Panc1 (cell line): ENCODE measurements around the gene MXD4. TPM values are rescaled to one million over a fixed set of nuclear protein-coding genes. Genes with fewer than 3 reads are reported as not detected.

ENCODE experiments used
- ATAC-seq: fragments of 200-7000 bp; cut with Tn5 transposase; 2 replicates; pipeline ENCODE4 v1.9.1; 2020; ENCODE audit warnings: mild to moderate bottlenecking, moderate library complexity
- BruUV-seq: library from RNA; stranded (reverse); fragments of 400-500 nt; replicated peaks from 2 replicates; lab custom pipeline; 2021; lab: Mats Ljungman, UMichigan
- CTCF ChIA-PET: fragments of 300-600 bp; sonication (Branson Sonifier 250); formaldehyde crosslinking; loops from one replicate; lab custom pipeline; 2022; ENCODE audit warnings: antibody characterized with exemption; lab: Charles Lee
- POLR2A ChIA-PET: fragments of 300-600 bp; sonication (Branson Sonifier 250); formaldehyde crosslinking; loops from one replicate; lab custom pipeline; 2022; ENCODE audit warnings: antibody characterized with exemption; lab: Charles Lee
- DNase-seq: peaks from one replicate; pipeline ENCODE4 v3.0.0-alpha.2; 2010; ENCODE audit warnings: low read depth, low spot score
- H3K27ac ChIP-seq: 2 replicates; pipeline ENCODE4 v1.5.1; 2011; ENCODE audit warnings: mild to moderate bottlenecking, low read length, inconsistent platforms
- H3K27me3 ChIP-seq: fragments of 200-500 bp; sonication (Bioruptor generic); 2 replicates; pipeline ENCODE4 v1.6.0; 2014; ENCODE audit warnings: low read length, inconsistent platforms; ENCODE audit not compliant: control insufficient read depth, insufficient read depth
- H3K36me3 ChIP-seq: fragments of 200-500 bp; sonication (Bioruptor generic); 2 replicates; pipeline ENCODE4 v1.5.1; 2014; ENCODE audit warnings: inconsistent platforms, mild to moderate bottlenecking, low read length, moderate library complexity; ENCODE audit not compliant: control insufficient read depth, insufficient read depth
- H3K4me1 ChIP-seq: 2 replicates; pipeline ENCODE4 v1.5.1; 2011; ENCODE audit warnings: inconsistent platforms, mild to moderate bottlenecking, low read length, moderate library complexity; ENCODE audit not compliant: control insufficient read depth, insufficient read depth
- H3K4me3 ChIP-seq, 2 experiments: 2 replicates each; pipeline ENCODE4 v1.5.1; 2011 to 2012; ENCODE audit warnings: low read depth in 2 of 2, low read length in 2 of 2, mild to moderate bottlenecking in 2 of 2, inconsistent platforms in 1 of 2, moderate library complexity in 1 of 2
- H3K9me3 ChIP-seq: fragments of 200-500 bp; sonication (Bioruptor generic); 2 replicates; pipeline ENCODE4 v1.5.1; 2014; ENCODE audit warnings: low read depth, mild to moderate bottlenecking, inconsistent platforms, low read length, moderate library complexity; ENCODE audit not compliant: control insufficient read depth, insufficient read depth
- POLR2AphosphoS5 ChIP-seq: IDR thresholded peaks from 2 replicates; pipeline ENCODE4 v1.6.1; 2012; ENCODE audit warnings: mild to moderate bottlenecking, low read depth, low read length, moderate library complexity
- SIN3A ChIP-seq: IDR thresholded peaks from 2 replicates; pipeline ENCODE4 v1.6.1; 2012; ENCODE audit warnings: low read depth, mild to moderate bottlenecking, low read length, moderate library complexity, borderline replicate concordance; ENCODE audit not compliant: insufficient read depth
- TCF7L2 ChIP-seq: IDR thresholded peaks from 2 replicates; pipeline ENCODE4 v1.6.1; 2011; ENCODE audit warnings: mild to moderate bottlenecking, low read depth, low read length, inconsistent platforms
- in situ Hi-C: cut with HindIII; loops from 2 replicates; pipeline ENCODE4 v1.10.0; 2016; ENCODE audit warnings: low sequenced_read_pairs, low pct_unique_long_range_greater_than_20kb
- intact Hi-C: fragments of 100-400 bp; cut with micrococcal nuclease; formaldehyde crosslinking; loops from one replicate; pipeline ENCODE4 v1.10.0; 2022; ENCODE audit not compliant: unreplicated experiment
- total RNA-seq: library from RNA; stranded (reverse); gene quantifications from one replicate; pipeline ENCODE4 v1.2.1, GENCODE V29; 2021; ENCODE audit not compliant: unreplicated experiment
- TF ChIP-seq, protein P1 (sequence below), 2 experiments: IDR thresholded peaks; 2 replicates each; pipeline ENCODE4 v1.6.1; 2011 to 2012; ENCODE audit warnings: low read depth in 2 of 2, control low read depth in 1 of 2, low read length in 1 of 2, mild to moderate bottlenecking in 1 of 2, moderate library complexity in 1 of 2; ENCODE audit not compliant: insufficient read depth in 1 of 2
- TF ChIP-seq, protein P2 (sequence below): fragments of 450-650 bp; IDR thresholded peaks from 2 replicates; pipeline ENCODE4 v1.5.1; 2017; ENCODE audit warnings: mild to moderate bottlenecking

Gene MXD4
- total RNA-seq, 1 experiment from 2014 or later, result 32.7 TPM

DNA sequence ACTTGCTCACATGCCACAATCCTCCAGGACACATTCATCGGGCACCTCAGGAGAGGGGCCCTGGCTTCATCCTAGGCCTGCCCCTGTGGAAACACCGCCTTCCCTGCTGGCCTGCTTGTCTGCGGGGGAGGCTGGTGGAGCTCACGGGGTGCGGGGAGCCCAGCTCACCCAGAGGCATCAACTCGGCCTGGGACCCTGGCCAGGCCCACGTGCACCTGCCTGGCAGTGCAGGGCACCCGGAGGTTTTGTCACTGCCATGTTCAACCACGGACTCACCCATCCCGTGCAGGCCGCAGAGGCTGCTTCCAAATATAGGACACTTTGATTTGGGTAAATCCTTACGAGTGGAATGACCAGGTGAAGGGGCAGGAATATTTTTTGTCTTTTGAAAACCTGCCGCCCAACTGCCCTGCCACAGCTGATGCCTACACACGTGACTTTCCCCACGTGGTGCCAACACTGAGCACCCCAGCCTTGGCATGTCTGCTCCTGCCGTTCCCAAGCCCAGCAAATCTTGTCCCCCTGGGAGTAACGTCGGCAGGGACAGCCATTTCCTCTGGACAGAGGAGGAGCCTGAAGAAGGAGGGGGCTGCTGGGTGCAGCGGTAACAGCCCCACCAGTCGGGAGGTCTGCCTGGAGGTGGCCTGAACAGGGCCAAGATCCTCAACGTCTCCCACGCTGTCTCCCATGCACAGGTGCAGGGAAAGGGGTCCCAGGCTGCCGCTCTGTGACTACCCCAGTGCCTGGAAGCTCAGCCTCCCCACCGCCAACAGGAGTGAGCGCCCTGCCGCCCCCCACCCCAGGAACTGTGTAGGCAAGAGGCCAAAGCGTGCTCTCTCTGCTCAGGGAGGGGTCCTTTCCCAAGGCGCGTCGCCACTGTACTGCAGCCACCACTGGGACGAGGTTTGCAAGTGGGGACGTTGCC, 8.5 kb downstream of the MXD4 start:
- no peaks in the 10 kb centered on the region; the same call in 1 of the 2 replicates for H3K4me1 ChIP-seq
- intact Hi-C loops, result no loop called here
- TF ChIP-seq TCF7L2, result no peak
- no peak for TF ChIP-seq POLR2AphosphoS5
- TF ChIP-seq, protein P1, sequence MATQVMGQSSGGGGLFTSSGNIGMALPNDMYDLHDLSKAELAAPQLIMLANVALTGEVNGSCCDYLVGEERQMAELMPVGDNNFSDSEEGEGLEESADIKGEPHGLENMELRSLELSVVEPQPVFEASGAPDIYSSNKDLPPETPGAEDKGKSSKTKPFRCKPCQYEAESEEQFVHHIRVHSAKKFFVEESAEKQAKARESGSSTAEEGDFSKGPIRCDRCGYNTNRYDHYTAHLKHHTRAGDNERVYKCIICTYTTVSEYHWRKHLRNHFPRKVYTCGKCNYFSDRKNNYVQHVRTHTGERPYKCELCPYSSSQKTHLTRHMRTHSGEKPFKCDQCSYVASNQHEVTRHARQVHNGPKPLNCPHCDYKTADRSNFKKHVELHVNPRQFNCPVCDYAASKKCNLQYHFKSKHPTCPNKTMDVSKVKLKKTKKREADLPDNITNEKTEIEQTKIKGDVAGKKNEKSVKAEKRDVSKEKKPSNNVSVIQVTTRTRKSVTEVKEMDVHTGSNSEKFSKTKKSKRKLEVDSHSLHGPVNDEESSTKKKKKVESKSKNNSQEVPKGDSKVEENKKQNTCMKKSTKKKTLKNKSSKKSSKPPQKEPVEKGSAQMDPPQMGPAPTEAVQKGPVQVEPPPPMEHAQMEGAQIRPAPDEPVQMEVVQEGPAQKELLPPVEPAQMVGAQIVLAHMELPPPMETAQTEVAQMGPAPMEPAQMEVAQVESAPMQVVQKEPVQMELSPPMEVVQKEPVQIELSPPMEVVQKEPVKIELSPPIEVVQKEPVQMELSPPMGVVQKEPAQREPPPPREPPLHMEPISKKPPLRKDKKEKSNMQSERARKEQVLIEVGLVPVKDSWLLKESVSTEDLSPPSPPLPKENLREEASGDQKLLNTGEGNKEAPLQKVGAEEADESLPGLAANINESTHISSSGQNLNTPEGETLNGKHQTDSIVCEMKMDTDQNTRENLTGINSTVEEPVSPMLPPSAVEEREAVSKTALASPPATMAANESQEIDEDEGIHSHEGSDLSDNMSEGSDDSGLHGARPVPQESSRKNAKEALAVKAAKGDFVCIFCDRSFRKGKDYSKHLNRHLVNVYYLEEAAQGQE (IDR thresholded peaks at IDR 0.05; ENCODE audit: insufficient read depth in 1 of 2, low read depth in 2 of 2, low read length in 1 of 2), result no peak
- TF ChIP-seq, protein P2, sequence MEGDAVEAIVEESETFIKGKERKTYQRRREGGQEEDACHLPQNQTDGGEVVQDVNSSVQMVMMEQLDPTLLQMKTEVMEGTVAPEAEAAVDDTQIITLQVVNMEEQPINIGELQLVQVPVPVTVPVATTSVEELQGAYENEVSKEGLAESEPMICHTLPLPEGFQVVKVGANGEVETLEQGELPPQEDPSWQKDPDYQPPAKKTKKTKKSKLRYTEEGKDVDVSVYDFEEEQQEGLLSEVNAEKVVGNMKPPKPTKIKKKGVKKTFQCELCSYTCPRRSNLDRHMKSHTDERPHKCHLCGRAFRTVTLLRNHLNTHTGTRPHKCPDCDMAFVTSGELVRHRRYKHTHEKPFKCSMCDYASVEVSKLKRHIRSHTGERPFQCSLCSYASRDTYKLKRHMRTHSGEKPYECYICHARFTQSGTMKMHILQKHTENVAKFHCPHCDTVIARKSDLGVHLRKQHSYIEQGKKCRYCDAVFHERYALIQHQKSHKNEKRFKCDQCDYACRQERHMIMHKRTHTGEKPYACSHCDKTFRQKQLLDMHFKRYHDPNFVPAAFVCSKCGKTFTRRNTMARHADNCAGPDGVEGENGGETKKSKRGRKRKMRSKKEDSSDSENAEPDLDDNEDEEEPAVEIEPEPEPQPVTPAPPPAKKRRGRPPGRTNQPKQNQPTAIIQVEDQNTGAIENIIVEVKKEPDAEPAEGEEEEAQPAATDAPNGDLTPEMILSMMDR, result no peak
- TF ChIP-seq SIN3A, result no peak
- POLR2A ChIA-PET, result no interaction called here
- BruUV-seq, result no TSS peak
- H3K27ac ChIP-seq, result no peak overlapping the region
- no peak for ATAC-seq
- no peaks in the 10 kb centered on the region for H3K27me3 ChIP-seq
- no peaks in the 10 kb centered on the region for H3K9me3 ChIP-seq
- no peak overlapping the region for H3K4me3 ChIP-seq
- no peak for DNase-seq
- no peaks in the 10 kb centered on the region for H3K36me3 ChIP-seq
- CTCF ChIA-PET, result no interaction called here
- in situ Hi-C loops, result no loop called here

DNA sequence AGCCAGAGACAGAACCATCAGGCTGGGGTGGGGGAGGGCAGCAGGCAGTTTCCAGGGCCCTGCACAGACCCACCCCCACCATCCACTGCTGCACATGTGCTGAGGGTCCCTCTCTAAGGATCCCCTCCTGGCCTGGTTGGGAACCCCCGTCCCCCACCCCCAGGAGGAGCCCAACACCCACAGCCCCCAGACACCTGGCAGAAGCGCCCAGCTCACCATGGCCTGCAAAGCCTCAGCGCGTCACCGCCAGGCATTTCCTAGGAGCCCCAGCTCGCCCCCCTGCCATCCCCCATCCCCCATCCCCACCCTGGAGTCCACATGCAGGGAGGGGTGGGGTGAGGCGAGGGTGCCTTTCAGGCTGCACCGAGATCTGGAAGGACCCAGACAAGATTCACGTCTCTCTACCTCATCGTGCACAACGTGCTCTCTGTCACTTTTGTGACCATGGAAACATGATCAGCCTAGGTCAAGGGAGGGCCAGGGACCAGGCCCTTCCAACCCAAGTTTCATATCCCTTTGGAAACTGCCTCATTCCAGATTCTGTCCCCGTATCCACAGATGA, 9.3 kb downstream of the MXD4 start:
- ChIA-PET POLR2A (no interaction called here), CTCF (no interaction called here)
- TF ChIP-seq, protein P1 (IDR thresholded peaks at IDR 0.05; ENCODE audit: insufficient read depth in 1 of 2, low read depth in 2 of 2, low read length in 1 of 2), result no peak
- TF ChIP-seq POLR2AphosphoS5 (no peak), TCF7L2 (no peak), SIN3A (no peak)
- TF ChIP-seq, protein P2, result no peak
- Histone ChIP-seq H3K36me3 (no peaks in the 10 kb centered on the region), H3K4me1 (no peaks in the 10 kb centered on the region; the same call in 1 of the 2 replicates), H3K27ac (no peak overlapping the region), H3K27me3 (no peaks in the 10 kb centered on the region), H3K9me3 (no peaks in the 10 kb centered on the region), H3K4me3 (no peak overlapping the region)
- BruUV-seq, result no TSS peak
- intact Hi-C loops, result no loop called here
- in situ Hi-C loops, result no loop called here
- ATAC-seq (no peak), DNase-seq (no peak)
